ENCODE measurements around the gene HOXC6. TPM values are rescaled to one million over a fixed set of nuclear protein-coding genes. Genes with fewer than 3 reads are reported as not detected.

HOXC6 gene
- total and polyA plus RNA-seq, 2 of the 13 experiments (the other 11 are each of a cell fraction or from before 2014, with no cell fraction given): not detected

GRCh38 chr12:54022960-54023884 lies 5.0 kb upstream of the HOXC6 start:
- Histone ChIP-seq H3K9ac (ENCODE audit: insufficient read depth, low read depth, low read length) (no peak overlapping the region), H2AFZ (ENCODE audit: low read length) (no peak overlapping the region), H4K20me1 (ENCODE audit: insufficient read depth, low read length) (no peaks in the 10 kb centered on the region), H3K79me2 (ENCODE audit: insufficient read depth, low read length) (no peaks in the 10 kb centered on the region), H3K27me3 (ENCODE audit: control insufficient read depth in 1 of 2, insufficient read depth in 2 of 2, low read length in 2 of 2) (peaks cover 2 to 64% of the 10 kb centered on the region in 2 experiments; a peak in 4 of 5 replicates), H3K4me3 (replicated peaks in 1 of 3; ENCODE audit: insufficient read depth in 1 of 3, low read depth in 2 of 3, low read length in 3 of 3) (no peak overlapping the region), H3K4me1 (ENCODE audit: insufficient read depth, low read length) (no peaks in the 10 kb centered on the region), H3K36me3 (replicated peaks in 1 of 2; ENCODE audit: control insufficient read depth in 1 of 2, insufficient read depth in 2 of 2, low read length in 2 of 2) (no peaks in the 10 kb centered on the region), H3K4me2 (ENCODE audit: low read depth, low read length) (no peak overlapping the region), H3K27ac (ENCODE audit: extremely low read length, insufficient read depth, low read length) (no peak overlapping the region), H3K9me3 (ENCODE audit: low read length) (no peaks in the 10 kb centered on the region)
- no peak for ATAC-seq
- no peak for DNase-seq (ENCODE audit: low spot score)
- no peak for FAIRE-seq
- in situ Hi-C loops (cut with HindIII; ENCODE audit: extremely low pct_ligation_motif_present, low pct_unique_long_range_greater_than_20kb) (no loop called here), intact Hi-C loops (cut with micrococcal nuclease; ENCODE audit: unreplicated experiment) (no loop called here)
- ChIA-PET CTCF (ENCODE audit: low intra/inter-chr PET ratio, low total read pairs) (no interaction called here), POLR2A (no interaction called here)
- 6% methylated on average over 8 of the region's 8 CpGs for WGBS (ENCODE audit: low lambda C conversion rate)
- BruUV-seq (replicated peaks): no TSS peak
- TF ChIP-seq ETV5 (CRISPR knock-in tag; IDR thresholded peaks at IDR 0.05; ENCODE audit: borderline replicate concordance) (no peak), ZKSCAN1 (IDR thresholded peaks at IDR 0.05; ENCODE audit: low read length) (no peak), MATR3 (CRISPR knock-in tag; IDR thresholded peaks at IDR 0.05) (no peak), ZSCAN9 (CRISPR knock-in tag; IDR thresholded peaks at IDR 0.05; ENCODE audit: borderline replicate concordance) (no peak), ZNF615 (CRISPR knock-in tag; IDR thresholded peaks at IDR 0.05; ENCODE audit: borderline replicate concordance) (no peak), SIN3B (IDR thresholded peaks at IDR 0.05; ENCODE audit: low read length) (no peak), NPAS2 (CRISPR knock-in tag; IDR thresholded peaks at IDR 0.05; ENCODE audit: borderline replicate concordance) (no peak), ZNF674 (CRISPR knock-in tag; IDR thresholded peaks at IDR 0.05; ENCODE audit: low read depth) (no peak), U2AF2 (IDR thresholded peaks at IDR 0.05; ENCODE audit: low read depth, low read length) (no peak), ARID2 (CRISPR knock-in tag; IDR thresholded peaks at IDR 0.05; ENCODE audit: borderline replicate concordance) (no peak)

Measured in HepG2 (cell line).